ENCODE data around the gene MEF2C. TPM values are rescaled to one million over a fixed set of nuclear protein-coding genes. Genes with fewer than 3 reads are reported as not detected.

The MEF2C gene
- total RNA-seq, 4 donors from 2014 or later = 45.6 to 92.0 (median 54.4) TPM

- no peak for TF ChIP-seq CTCF (IDR thresholded peaks at IDR 0.05; ENCODE audit: low read depth)
These were observed 188.8 kb downstream of the MEF2C start for GRCh38 chr5:88694023-88694679.

GRCh38 chr5:88693071-88693932 lies 189.7 kb downstream of the MEF2C start:
- no peak for TF ChIP-seq CTCF (IDR thresholded peaks at IDR 0.05; ENCODE audit: low read depth)

GRCh38 chr5:88691945-88692868 lies 190.8 kb downstream of the MEF2C start:
- TF ChIP-seq CTCF (IDR thresholded peaks at IDR 0.05; ENCODE audit: low read depth) = no peak

- TF ChIP-seq CTCF (IDR thresholded peaks at IDR 0.05; ENCODE audit: low read depth) = no peak
These were observed 191.8 kb downstream of the MEF2C start for GRCh38 chr5:88691230-88691582.

- TF ChIP-seq CTCF (IDR thresholded peaks at IDR 0.05; ENCODE audit: low read depth) = no peak
These were observed 192.4 kb downstream of the MEF2C start for GRCh38 chr5:88690409-88691229.

GRCh38 chr5:88689668-88690408 lies 193.1 kb downstream of the MEF2C start:
- TF ChIP-seq CTCF (IDR thresholded peaks at IDR 0.05; ENCODE audit: low read depth) = no peak

Data from subcutaneous adipose tissue (tissue), 4 donors.